NT2/D1 (cell line): Measurements from ENCODE around the gene MOB3B.

Experiments
- SUZ12 ChIP-seq: IDR thresholded peaks from 2 replicates; pipeline ENCODE4 v1.6.1; 2011; ENCODE audit not compliant: insufficient read length, insufficient read depth; ENCODE audit errors: extremely low read depth
- YY1 ChIP-seq: IDR thresholded peaks from 2 replicates; pipeline ENCODE4 v1.6.1; 2011; ENCODE audit not compliant: insufficient read length, insufficient read depth

GRCh38 chr9:27361492-27361891 lies 168.1 kb downstream of the MOB3B start:
- TF ChIP-seq SUZ12 = no peak
- no peak for TF ChIP-seq YY1
